ENCODE results near the gene OR4F15.

Gene OR4F15

DNA sequence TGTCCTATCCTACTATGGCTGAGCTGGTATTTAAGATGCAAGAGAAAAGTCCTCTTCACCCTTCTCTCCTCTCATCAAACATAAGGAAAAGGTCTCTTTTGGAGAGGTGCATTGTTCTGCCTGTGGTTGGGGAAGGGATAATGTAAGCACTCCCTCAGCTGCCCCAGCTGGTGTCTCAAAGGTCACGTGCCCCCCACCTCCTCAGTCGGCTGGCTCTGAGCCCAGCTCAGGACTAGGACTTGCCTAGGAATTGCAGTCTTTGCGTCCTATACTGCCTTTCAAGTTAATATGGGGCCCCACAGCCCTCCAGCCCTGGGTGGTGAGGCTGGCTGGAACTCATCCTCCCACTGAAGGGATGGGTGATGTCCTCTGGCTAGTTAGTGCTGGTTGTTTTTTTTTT is 29.7 kb downstream of the OR4F15 start:
- peaks cover 14% of the 10 kb centered on the region for H3K27me3 ChIP-seq (ENCODE audit: insufficient read depth, poor library complexity, severe bottlenecking)
- TF ChIP-seq, protein P1, sequence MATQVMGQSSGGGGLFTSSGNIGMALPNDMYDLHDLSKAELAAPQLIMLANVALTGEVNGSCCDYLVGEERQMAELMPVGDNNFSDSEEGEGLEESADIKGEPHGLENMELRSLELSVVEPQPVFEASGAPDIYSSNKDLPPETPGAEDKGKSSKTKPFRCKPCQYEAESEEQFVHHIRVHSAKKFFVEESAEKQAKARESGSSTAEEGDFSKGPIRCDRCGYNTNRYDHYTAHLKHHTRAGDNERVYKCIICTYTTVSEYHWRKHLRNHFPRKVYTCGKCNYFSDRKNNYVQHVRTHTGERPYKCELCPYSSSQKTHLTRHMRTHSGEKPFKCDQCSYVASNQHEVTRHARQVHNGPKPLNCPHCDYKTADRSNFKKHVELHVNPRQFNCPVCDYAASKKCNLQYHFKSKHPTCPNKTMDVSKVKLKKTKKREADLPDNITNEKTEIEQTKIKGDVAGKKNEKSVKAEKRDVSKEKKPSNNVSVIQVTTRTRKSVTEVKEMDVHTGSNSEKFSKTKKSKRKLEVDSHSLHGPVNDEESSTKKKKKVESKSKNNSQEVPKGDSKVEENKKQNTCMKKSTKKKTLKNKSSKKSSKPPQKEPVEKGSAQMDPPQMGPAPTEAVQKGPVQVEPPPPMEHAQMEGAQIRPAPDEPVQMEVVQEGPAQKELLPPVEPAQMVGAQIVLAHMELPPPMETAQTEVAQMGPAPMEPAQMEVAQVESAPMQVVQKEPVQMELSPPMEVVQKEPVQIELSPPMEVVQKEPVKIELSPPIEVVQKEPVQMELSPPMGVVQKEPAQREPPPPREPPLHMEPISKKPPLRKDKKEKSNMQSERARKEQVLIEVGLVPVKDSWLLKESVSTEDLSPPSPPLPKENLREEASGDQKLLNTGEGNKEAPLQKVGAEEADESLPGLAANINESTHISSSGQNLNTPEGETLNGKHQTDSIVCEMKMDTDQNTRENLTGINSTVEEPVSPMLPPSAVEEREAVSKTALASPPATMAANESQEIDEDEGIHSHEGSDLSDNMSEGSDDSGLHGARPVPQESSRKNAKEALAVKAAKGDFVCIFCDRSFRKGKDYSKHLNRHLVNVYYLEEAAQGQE (IDR thresholded peaks at IDR 0.05; ENCODE audit: insufficient replicate concordance, low read depth) = no peak

DNA sequence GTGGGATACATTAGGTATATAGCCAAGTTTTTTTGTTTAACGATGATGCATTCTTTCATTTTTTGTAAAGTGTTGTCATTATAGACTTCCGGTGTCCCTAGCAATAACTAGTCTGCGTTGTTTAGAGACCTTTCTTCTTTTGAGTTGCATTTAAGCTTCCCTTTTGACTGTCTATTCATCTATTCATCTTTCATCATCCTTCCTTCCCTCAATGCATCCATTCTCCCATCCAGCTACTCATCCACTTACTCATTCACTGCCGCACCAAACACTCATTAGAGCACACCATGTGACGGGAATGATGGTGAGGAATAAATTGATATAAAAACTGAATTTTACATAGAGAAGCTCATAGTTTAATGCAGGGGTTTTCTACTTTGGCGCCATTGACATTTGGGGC is 32.9 kb downstream of the OR4F15 start:
- no peak for DNase-seq (ENCODE audit: low read depth in 1 of 2, low spot score in 1 of 2)
- peaks cover 14% of the 10 kb centered on the region for H3K27me3 ChIP-seq (ENCODE audit: insufficient read depth, poor library complexity, severe bottlenecking)
- no peak overlapping the region for H3K27ac ChIP-seq (replicated peaks)
- H3K4me3 ChIP-seq (replicated peaks; ENCODE audit: insufficient read depth, low read length) = no peak overlapping the region
- TF ChIP-seq SPI1 (IDR thresholded peaks at IDR 0.05; ENCODE audit: borderline replicate concordance, low read depth) (no peak), GABPA (IDR thresholded peaks at IDR 0.05; ENCODE audit: low read depth) (no peak), POLR2AphosphoS5 (IDR thresholded peaks at IDR 0.05; ENCODE audit: low read depth) (no peak)
- TF ChIP-seq, protein P2, sequence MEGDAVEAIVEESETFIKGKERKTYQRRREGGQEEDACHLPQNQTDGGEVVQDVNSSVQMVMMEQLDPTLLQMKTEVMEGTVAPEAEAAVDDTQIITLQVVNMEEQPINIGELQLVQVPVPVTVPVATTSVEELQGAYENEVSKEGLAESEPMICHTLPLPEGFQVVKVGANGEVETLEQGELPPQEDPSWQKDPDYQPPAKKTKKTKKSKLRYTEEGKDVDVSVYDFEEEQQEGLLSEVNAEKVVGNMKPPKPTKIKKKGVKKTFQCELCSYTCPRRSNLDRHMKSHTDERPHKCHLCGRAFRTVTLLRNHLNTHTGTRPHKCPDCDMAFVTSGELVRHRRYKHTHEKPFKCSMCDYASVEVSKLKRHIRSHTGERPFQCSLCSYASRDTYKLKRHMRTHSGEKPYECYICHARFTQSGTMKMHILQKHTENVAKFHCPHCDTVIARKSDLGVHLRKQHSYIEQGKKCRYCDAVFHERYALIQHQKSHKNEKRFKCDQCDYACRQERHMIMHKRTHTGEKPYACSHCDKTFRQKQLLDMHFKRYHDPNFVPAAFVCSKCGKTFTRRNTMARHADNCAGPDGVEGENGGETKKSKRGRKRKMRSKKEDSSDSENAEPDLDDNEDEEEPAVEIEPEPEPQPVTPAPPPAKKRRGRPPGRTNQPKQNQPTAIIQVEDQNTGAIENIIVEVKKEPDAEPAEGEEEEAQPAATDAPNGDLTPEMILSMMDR (IDR thresholded peaks at IDR 0.05; ENCODE audit: insufficient read depth, low read length) = no peak
- TF ChIP-seq, protein P1 (IDR thresholded peaks at IDR 0.05; ENCODE audit: insufficient replicate concordance, low read depth) = no peak

More for the DNA sequence above, 29.7 kb downstream of the OR4F15 start:
- Histone ChIP-seq H3K27ac (replicated peaks) (no peak overlapping the region), H3K4me3 (replicated peaks; ENCODE audit: insufficient read depth, low read length) (no peak overlapping the region)
- DNase-seq (ENCODE audit: low read depth in 1 of 2, low spot score in 1 of 2) = no peak

DNA sequence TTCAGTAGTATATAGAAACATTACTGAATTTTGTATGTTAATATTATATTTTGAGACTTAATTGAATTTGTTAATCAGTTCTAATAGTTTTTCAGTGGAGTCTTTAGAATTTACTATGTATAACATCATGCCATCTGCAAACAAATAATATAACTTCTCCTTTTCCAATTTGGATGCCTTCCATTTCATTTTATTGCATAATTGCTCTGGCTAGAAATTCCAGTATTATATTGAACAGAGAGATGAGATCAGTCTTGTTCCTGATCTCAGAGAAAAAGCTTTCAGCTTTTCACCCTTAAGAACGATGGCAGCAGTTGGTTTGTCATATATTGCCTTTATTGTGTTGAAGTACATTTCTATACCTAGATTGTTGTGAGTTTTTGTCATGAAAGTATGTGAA is 40.4 kb downstream of the OR4F15 start:
- H3K27me3 ChIP-seq (ENCODE audit: insufficient read depth, poor library complexity, severe bottlenecking) = peaks cover 2% of the 10 kb centered on the region
- DNase-seq (ENCODE audit: low read depth in 1 of 2, low spot score in 1 of 2) = no peak
- H3K4me3 ChIP-seq (replicated peaks; ENCODE audit: insufficient read depth, low read length) = no peak overlapping the region
- TF ChIP-seq SPI1 (IDR thresholded peaks at IDR 0.05; ENCODE audit: borderline replicate concordance, low read depth) = no peak
- TF ChIP-seq, protein P2 (IDR thresholded peaks at IDR 0.05; ENCODE audit: insufficient read depth, low read length) = no peak
- TF ChIP-seq, protein P1 (IDR thresholded peaks at IDR 0.05; ENCODE audit: insufficient replicate concordance, low read depth) = no peak
- no peak for TF ChIP-seq POLR2AphosphoS5 (IDR thresholded peaks at IDR 0.05; ENCODE audit: low read depth)
- no peak overlapping the region for H3K27ac ChIP-seq (replicated peaks)
